Dedifferentiated amniotic fluid mesenchymal stem cell (primary cell): Measurements from ENCODE around the gene MRPL51.

ENCODE experiments used
- DNase-seq: peaks from one replicate; pipeline ENCODE4 v3.0.0-alpha.2; 2016; ENCODE audit errors: extremely low spot score

Gene MRPL51

DNA sequence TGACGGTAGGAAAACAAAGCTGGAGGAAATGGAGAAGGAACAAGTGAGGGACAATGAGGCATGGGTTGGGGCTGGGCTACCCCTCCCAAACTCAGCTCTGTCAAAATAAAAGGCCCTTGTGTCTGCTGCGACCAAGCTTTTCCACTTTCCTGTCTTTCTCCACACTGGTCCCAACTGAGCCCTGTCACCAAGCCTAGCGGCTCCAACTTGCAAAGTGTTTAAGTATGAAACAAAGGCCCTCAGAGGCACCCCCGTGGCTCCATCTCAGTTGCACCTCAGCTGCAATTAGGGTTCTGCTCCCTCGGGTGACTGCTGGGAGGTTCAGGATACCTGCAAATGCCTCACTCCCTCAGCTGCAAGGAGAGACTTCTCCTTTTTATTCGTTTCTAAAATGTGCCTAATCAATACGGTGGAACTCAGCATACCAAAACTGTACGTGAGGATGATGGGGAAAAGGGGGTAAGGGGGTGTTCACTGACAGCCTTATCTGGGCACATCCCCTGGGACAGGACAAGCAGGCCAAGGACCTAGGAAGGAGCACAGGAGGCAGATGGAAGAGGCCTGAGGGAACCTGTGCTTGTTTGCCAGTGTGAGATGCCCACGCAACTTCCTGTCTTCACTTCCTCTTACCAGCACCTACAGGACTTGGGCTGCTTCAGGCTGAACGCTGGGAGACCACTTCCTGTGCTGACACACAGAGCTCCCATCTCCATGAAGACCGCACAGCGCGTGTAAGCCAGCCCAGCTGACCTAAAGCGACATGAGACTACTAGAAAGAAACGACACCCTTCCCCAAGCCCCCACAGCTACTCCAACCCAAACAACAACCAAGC lies 31.4 kb downstream of the MRPL51 start:
- DNase-seq = no peak

DNA sequence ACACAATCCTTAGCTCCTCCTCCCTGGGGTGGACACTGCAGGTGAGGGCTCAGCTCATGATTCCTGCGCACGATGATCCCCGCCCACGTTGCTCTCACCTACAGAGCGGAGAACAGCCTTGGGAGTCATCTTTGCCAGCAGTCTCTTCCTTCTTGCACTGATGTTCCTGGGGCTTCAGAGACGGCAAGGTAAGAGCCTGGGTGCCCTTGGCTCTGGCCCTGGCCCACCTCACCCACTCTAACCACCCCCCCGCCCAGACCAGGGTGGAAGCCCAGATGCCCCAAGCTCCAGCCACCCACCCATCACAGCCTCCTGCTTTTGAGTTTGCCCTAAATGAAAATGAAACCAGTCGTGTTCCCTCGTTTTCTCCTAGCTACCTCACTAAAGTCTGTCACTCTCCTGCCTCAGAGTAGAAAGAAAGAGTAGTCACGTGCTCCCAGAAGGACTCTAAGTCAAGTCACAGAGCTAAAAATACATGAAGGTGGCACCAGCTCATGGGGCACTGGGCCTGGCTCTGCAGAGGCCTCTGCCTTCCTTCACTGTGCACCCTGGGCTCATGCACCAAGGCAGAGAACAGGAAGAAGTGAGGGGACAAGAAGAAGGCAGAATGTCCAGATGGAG lies 32.2 kb downstream of the MRPL51 start:
- no peak for DNase-seq

DNA sequence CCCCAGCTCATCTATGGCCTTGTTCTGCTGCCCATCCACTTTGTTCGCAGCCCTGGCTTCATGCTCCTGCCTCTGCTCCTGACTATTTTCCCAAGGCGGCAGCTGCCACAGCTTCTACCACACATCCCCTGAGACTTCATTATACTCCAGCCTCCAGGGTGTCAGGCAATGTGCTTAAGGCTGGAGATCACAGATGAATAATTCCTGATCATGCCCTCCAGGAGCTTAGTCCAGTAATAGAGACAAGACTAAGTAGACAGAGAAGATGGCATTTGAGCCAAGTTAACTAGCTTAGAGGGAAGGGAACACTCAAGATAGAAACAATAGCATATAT lies 34.1 kb downstream of the MRPL51 start:
- no peak for DNase-seq

DNA sequence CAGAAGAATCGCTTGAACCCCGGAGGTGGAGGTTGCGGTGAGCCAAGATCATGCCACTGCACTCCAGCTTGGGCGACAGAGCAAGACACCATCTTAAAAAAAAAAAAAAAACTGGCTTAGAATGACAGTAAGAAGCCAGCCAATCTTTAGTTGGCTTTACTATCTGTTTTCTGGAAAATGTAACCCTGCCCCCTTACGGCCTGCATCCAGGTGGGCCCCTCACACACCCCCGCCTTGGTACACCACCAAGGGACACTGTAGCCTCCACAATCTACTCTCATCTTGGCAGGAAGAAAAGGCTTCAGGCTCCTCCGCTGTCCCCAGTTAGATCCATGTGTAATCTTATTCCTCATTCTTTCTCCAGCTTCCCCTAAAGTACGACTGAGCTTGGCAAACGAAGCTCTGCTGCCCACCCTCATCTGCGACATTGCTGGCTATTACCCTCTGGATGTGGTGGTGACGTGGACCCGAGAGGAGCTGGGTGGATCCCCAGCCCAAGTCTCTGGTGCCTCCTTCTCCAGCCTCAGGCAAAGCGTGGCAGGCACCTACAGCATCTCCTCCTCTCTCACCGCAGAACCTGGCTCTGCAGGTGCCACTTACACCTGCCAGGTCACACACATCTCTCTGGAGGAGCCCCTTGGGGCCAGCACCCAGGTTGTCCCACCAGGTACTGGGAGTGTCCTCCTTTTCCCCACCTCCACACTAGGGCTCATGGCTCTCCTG lies 34.6 kb downstream of the MRPL51 start:
- no peak for DNase-seq

DNA sequence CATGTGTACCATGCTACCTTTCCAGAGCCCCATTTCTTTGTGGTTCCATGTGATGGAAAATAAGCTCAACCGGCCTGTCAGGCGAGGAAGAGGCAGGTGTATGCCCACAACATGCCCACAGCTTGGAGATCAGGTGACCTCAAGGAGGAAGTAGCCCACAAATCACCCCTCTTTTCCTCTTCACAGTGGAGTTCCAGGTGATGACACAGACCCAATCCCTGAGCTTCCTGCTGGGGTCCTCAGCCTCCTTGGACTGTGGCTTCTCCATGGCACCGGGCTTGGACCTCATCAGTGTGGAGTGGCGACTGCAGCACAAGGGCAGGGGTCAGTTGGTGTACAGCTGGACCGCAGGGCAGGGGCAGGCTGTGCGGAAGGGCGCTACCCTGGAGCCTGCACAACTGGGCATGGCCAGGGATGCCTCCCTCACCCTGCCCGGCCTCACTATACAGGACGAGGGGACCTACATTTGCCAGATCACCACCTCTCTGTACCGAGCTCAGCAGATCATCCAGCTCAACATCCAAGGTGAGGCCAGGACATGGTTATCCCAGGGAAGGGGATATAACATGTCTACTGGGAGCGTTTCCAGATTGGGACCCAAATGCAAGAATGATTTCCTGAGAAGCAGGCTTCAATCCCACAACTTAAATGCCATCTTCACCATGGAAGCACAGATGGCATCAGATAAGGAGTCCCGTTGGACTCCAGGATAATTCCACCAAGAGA lies 35.7 kb downstream of the MRPL51 start:
- no peak for DNase-seq

DNA sequence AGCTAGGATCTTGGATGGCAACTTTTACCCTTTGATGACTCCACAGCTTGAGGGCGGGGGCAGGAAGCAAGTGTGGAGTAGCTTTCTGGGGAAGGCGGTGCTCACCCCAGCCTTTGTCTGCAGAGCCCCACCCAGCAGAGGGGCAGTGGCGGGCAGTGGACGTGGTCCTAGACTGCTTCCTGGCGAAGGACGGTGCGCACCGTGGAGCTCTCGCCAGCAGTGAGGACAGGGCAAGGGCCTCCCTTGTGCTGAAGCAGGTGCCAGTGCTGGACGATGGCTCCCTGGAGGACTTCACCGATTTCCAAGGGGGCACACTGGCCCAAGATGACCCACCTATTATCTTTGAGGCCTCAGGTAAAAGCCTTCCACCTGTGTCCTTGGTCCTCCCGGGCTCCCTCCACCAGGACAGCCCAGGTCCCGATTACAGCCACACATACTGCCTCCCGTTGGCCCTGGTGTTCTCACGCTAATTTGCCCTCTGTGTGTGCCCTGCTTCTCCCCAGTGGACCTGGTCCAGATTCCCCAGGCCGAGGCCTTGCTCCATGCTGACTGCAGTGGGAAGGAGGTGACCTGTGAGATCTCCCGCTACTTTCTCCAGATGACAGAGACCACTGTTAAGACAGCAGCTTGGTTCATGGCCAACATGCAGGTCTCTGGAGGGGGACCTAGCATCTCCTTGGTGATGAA lies 40.0 kb downstream of the MRPL51 start:
- DNase-seq = no peak

DNA sequence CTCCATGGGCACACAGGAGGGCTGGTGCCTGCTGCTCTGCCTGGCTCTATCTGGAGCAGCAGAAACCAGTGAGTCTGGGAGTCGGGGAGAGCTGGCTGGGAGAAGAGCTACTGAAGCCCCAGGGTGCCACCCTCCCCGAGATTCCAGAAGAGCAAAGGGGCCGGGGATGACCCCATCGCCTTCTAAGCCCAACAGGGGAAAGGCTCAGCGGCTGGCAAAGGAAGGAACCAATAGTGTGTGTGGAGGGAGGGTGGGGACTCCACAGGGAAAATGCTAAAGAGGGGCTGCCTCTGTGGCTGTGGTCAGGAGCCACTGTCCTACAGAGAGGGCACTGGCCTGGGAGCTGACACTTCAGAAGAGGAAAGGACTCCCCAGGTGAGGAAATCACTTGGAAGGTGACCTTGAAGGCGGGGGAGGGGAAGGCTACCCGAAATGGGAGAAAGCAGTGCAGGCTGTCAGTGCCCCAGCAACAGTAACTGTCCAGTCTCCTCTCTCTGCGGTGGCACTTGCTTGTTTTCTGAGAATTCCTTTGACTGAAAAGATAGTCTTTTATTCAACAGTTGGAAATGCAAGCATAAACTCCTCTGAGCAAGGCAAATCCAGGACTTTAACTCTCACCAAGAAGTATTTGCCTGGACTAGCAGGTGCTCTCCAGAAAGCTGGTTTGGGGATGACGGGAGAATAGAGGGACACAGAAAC lies 40.7 kb downstream of the MRPL51 start:
- no peak for DNase-seq

DNA sequence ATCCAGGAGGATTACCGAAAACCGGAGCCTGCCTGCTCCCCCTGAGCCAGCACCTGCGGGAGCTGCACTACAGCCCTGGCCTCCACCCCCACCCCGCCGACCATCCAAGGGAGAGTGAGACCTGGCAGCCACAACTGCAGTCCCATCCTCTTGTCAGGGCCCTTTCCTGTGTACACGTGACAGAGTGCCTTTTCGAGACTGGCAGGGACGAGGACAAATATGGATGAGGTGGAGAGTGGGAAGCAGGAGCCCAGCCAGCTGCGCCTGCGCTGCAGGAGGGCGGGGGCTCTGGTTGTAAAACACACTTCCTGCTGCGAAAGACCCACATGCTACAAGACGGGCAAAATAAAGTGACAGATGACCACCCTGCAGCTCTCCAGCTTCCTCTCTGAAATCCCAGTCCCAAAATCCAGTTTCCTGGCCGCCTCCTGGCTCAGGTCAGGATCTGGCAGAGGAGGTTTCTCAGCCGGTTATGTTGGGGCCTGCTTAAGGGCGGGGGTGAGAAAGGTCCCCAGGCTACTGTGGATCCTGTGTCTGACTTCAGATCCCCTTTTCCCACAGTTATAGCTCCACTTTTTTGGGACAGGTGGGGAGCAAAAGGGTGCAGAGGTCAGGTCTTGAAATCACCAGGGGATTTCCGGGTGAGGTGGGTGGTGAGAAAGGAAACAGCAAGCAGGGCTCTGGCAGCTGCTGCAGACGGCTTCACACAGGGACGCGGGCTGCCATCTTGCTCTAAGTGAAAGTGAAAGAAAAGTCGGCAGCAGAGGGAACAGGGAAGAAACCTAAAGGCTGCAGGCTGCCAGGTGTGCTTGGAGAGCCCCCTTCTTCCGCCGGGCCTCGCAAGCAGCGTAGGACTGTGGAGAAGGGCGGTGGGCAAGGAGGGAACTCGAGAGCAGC lies 41.5 kb downstream of the MRPL51 start, which contains the start of gene TAPBPL:
TAPBPL (plus strand) TSS at position 695 of the 897 bp plus-strand sequence. CDS start 207 bp downstream, outside the sequence.
- DNase-seq = peak; percentile 70

DNA sequence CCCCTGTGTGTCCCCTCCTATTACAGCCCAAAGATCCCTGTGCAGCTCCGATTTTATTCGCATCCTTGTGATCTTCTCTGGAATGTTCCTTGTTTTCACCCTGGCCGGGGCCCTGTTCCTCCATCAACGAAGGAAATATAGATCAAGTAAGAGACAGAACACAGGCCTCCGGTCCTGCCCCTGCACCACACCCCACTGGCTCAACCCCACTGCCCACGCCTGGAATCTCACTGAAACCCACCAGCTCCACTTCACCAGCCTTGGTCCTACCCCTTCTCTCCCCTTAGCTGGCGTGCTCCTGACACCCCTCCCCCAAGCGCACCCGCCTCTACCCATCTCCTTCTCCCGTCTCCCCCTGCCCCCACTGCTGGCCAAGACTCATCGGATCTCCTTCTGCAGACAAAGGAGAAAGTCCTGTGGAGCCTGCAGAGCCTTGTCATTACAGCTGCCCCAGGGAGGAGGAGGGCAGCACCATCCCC lies 42.2 kb downstream of the MRPL51 start:
- DNase-seq = no peak

DNA sequence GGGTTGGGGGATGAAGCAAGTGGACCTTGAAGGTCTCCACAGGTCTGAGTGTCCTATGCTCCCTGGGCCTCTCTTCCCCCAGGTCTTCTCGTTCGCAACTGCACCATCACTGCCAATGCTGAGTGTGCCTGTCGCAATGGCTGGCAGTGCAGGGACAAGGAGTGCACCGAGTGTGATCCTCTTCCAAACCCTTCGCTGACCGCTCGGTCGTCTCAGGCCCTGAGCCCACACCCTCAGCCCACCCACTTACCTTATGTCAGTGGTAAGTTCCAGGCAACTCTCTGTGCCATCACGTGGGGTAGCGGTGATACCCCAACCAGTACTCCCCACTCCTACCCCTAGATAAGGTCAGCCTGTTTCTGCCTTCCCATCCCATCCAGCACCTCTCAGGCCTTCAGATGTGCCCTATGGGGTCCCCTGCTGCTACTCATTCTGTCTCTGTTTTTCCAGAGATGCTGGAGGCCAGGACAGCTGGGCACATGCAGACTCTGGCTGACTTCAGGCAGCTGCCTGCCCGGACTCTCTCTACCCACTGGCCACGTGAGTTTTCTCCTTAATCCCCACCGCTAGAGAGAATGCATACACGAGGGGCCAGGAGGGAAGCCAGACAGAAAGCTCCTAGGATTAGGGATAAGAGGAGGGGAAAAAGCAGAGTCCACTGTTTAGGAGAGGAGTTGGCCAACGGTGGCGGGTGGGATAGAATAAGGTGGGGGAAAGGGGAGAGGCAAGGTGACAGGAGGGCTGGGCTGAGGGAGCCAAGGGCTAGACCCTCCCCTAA lies 42.8 kb downstream of the MRPL51 start:
- no peak for DNase-seq

DNA sequence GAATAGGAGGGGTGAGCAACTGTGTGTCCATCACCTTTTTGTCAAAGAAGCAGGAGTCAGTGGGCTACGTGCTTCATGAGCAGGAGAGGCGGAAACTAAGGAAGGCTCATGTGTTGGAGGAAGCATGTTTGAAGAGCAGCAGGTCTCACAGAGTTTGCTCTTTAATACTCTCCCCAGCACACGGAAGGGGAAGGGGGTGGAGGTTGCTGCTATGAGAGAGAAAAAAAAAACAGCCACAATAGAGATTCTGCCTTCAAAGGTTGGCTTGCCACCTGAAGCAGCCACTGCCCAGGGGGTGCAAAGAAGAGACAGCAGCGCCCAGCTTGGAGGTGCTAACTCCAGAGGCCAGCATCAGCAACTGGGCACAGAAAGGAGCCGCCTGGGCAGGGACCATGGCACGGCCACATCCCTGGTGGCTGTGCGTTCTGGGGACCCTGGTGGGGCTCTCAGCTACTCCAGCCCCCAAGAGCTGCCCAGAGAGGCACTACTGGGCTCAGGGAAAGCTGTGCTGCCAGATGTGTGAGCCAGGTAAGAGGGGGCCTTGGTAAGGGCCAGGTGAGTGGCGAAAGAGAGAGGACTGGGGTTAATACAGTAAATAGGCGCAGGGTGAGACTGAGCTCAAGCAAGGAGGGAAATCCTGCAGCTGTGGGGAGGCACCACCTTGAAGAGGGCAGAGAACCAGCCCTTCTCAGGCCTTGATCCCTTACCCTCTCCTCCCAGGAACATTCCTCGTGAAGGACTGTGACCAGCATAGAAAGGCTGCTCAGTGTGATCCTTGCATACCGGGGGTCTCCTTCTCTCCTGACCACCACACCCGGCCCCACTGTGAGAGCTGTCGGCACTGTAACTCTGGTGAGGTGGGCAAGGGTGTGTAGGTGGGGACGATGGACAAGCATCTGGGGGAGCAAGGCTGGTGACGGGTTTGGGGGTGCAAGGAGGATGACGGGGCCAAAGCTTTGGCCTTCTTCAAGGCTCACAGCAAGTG lies 48.1 kb downstream of the MRPL51 start, which contains the start of gene CD27:
CD27 (plus strand) TSS at position 252 of the 985 bp plus-strand sequence; CDS start at position 393, 141 bp downstream.
- DNase-seq = no peak

DNA sequence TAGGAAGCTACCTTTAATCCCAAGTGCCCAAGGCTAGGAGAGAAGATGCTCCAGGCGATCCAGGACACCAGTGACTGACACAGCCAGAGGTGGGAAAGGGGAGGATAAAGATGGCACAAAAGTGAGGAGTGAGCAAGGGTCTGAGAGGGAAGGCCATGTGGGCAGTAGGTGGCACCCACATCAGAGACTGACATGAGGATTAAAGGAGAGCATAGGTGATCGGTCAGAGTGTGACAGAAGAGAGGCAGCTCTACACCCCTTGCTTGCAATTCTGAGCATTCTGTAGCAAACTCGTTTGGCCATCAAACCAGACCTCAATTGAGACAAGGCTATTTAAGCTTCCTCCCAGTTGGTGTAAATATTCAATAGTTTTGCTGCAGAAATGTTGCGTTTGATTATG lies 49.0 kb downstream of the MRPL51 start:
- no peak for DNase-seq

DNA sequence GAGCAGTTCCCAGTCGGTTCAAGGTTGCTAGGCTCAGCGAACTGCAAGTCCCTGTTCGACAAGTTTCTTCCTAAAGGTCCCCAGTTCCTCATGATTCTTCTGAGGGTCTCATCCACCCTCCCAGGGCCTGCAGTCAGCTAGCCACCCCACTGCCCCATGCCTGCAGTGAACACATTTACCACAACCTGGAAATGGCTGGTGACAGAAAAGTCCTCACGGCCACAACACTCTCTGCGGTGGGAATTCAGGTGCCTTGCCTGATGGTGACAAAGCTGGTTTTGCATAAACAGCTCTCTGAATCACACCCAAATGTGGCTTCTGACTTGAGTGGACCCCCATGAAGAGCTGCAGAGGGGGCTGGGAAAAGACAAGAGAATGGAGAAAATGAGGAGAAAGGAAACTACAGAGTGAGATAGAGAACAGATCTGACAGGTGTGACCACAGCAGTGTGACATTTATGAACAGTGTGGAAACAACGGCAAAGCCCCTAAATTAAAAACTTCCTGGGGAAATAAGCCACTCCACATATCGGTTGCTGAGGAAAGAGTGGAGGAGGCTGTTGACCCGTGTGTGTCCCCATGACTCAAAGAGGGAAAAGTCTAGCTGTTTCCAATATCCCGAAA lies 49.6 kb downstream of the MRPL51 start:
- DNase-seq = no peak

DNA sequence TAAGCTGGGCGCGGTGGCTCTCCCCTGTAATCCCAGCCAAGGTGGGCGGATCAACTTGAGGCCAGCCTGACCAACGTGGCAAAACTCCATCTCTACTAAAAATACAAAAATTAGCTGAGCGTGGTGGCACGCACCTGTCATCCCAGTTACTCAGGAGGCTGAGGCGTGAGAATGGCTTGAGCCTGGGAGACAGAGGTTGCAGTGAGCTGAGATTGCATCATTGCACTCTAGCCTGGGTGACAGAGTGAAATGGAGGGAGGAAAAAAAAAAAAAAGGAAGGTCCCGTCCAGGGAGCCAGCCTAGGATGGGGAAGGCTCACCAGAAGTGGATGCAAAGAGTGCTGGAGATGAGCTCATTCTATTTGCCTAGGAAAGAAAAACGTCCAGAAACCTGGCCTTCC lies 50.2 kb downstream of the MRPL51 start:
- DNase-seq = no peak
